NOMO-1 treated with dmso at 0.1 percent for 144 hours (cell line): ENCODE data around the gene RAPGEF1.
"Not testable (repeated sequence)": the region's sequence is repeated elsewhere in the genome, so short reads cannot be mapped to it uniquely, and the experiment has no call there.

Experiments
- DNase-seq: peaks from one replicate; lab custom pipeline; 2025; ENCODE audit not compliant: unreplicated experiment; lab: John Stamatoyannopoulos, UW

The RAPGEF1 gene

GRCh38 chr9:131575946-131576853 lies 163.7 kb downstream of the RAPGEF1 start:
- no peak for DNase-seq

DNA sequence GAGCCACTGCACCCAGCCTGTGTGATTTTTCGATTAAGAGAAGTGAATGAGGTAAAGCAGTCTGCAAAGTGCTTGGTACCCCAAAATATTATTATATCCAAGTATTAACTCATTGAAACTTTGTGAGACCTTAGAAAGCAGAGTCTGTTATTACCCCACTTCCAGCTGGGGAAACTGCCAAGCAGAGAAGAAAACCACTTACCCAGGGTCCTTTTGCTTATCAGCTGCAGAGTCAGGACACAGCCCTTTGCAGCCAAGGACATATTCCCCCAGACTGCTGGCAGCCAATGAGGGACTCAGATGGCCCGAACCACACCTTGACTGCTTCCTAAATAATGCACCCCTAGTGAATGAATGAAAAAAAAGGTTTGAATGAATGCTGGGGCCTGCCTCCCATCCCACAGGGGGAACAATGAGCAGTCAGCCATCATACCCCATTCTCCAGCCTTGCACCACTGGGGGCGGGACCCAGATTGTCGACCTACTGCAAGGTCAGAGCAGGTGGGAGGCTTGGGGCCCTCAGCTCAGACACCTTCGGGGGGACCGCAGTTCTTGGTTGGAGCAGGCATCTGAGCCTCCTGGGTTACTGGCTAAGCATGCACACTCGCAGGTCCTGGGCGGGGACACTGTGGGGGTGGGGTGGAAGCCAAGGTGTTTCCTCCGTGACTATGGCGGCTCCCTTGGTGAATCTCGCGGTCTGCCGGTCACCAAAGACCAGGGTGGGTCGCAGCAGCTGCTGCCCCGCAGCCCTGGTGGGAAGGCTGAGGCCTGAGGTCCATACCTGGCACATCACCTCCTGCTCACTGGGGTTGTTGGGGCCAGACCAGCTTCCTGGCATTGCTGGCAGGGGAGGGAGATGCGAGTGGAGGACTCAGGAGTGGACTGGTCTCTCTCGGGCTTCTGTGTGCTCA lies 164.9 kb downstream of the RAPGEF1 start:
- no peak for DNase-seq

- DNase-seq: no peak
These were observed 172.0 kb downstream of the RAPGEF1 start for GRCh38 chr9:131567910-131568309.

DNA sequence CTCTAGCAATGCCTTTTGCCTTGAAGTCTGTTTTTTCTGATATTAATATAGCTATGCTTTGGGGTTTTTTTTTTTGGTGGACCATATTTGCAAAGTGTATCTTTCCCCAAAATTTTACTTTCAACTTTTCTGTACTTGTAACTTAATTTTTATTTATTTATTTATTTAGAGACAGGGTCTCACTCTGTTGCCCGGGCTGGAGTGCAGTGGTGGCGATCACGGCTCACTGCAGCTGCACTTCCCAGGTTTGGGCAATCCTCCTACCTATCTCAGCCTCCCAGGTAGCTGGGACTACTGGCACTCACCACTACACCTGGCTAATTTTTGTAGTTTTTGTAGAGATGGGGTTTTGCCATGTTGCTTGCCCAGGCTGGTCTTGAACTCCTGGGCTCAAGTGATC lies 173.7 kb downstream of the RAPGEF1 start:
- no peak for DNase-seq

GRCh38 chr9:131565369-131565768 lies 174.5 kb downstream of the RAPGEF1 start:
- DNase-seq: no peak

DNA sequence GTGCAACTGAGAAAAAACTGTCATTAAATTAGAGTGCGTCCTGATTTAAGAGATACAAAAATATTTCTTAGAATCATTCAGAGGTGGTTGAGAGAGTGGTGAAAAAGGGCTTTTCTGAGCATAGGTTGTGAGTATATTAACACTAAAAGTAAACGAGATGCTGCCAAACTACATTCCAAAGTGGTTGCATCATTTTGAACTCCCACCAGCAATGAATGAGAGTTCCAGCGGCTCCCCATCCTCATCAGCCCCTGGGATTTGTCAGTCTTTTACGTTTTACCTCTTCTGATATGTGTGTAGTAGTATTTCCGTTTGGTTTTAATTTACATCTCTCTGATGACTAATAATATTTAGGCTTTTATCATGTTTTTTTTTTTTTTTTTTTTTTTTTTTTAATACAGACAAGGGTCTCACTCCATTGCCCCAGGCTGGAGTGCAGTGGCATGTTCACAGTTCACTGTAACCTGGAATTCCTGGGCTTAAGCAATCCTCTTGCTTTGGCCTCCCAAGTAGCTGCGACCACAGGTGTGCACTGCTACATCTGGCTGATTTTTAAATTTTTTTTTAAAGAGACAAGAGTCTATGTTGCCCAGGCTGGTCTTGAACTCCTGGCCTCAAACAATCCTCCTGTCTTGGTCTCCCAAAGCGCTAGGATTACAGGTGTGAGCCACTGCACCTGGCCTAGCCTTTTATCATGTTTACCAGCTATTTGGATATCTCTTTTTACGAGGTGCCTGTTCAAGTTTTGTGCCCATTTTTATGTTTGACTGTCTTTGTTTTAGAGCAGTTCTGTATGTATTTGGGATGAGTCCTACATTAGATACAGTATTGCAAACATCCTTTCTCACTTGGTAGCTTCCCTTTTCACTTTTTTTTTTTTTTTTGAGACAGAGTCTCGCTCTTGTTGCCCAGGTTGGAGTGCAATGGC lies 177.6 kb downstream of the RAPGEF1 start:
- DNase-seq: no peak

- DNase-seq: no peak
These were observed 180.4 kb downstream of the RAPGEF1 start for GRCh38 chr9:131559421-131560000.

- no peak for DNase-seq
These were observed 181.9 kb downstream of the RAPGEF1 start for GRCh38 chr9:131557855-131558548.

DNA sequence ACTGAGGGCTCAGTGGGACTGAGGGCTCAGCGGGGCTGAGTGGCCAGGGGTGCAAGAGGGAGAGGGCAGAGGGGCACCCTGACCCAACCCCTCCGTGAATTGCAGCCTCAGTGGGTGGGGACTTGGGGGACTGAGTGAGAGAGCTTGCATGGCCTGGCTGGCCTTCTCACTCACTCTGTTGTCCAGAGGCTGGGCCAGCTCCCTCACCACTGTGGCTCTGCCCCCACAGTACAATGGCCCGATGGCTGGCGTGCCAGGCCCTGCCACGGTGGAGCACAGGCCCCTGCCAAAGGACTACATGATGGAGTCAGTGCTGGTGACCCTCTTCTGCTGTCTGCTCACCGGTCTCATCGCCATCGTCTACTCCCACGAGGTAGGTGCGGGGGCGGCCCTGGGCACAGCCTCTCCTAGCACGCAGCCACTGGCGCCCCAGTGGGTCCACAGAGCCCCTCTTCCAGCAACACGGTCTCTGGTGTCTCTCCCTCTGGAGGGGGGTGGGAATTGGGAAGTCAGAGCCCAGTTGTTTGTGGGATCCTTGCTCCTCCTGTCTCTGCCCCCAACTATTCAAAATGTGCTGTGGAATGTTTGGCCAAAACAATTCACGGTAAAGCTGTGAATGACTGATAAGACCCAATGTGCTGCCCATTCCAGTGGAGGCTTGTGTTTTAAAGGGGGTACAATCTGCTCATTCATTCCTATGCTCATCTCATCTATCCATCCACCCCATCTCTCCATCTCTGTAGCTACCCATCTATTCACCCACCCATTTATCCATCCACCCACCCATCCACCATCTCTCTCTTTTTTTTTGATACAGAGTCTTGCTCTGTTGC lies 183.8 kb downstream of the RAPGEF1 start:
- no peak for DNase-seq

DNA sequence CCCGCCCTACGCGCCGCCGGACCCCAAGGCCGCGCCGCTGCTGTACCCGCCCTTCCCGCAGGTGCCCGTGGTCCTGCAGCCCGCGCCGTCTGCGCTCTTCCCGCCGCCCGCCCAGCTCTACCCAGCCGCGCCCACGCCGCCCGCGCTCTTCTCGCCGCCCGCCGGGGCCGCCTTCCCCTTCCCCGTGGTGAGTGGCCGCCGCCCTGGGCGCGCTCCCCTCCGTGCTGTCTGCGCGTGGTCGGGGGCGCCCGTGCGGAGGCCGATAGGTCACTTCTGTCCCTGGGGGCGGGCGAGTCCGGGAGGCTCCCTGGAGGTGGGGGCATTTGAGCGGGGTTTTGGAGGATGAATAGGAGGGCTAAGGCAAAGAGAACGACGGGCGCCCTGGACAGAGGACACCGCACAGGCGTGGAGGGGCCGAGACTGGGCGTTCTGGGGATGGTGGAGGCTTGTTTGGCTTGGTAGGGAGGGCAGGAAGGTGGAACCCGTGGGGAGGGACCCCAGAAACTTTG lies 185.0 kb downstream of the RAPGEF1 start:
- DNase-seq: no peak

DNA sequence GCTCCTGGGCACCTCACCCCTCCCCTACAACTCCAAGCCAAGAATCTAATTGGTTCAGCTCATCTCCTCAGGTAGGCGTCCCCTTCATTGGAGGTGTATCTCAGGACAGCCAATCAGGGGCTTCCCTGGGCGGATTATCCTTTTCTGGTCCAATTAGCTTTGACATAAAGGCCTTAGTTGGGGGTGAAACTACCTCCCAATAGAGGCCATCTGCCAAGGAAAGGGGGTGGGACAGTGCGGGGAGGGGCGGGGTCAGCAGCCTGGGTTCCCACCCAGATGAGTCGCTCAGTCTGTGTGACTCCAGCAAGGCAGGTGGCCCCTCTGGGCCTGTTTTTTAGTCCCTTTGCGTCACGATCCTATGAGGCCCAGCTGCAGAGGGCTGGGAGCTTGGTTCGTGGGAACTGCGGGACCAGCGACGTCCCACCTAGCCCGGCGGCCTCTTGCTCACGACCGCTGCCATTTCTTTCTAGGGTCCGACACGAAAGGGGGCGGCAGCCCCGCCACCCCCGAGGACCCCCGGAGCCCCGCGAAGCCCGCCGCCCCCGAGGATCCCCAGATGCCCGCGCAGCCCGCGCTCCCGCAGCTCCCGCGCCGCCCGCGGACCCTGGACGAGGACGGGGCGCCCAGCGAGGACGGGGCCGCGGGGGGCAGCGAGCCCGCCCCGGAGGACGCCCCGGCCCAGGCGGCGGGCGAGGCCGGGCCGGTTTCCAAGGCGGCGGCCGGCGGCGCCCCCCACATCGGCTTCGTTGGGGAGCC lies 185.6 kb downstream of the RAPGEF1 start:
- DNase-seq: no peak

- no peak for DNase-seq
These were observed 187.8 kb downstream of the RAPGEF1 start for GRCh38 chr9:131552030-131552429.

GRCh38 chr9:131550465-131550864 lies 189.4 kb downstream of the RAPGEF1 start:
- not testable (repeated sequence) for DNase-seq

GRCh38 chr9:131549186-131549585 lies 190.7 kb downstream of the RAPGEF1 start:
- DNase-seq: not testable (repeated sequence)

GRCh38 chr9:131546336-131547084 lies 193.4 kb downstream of the RAPGEF1 start:
- no peak for DNase-seq

DNA sequence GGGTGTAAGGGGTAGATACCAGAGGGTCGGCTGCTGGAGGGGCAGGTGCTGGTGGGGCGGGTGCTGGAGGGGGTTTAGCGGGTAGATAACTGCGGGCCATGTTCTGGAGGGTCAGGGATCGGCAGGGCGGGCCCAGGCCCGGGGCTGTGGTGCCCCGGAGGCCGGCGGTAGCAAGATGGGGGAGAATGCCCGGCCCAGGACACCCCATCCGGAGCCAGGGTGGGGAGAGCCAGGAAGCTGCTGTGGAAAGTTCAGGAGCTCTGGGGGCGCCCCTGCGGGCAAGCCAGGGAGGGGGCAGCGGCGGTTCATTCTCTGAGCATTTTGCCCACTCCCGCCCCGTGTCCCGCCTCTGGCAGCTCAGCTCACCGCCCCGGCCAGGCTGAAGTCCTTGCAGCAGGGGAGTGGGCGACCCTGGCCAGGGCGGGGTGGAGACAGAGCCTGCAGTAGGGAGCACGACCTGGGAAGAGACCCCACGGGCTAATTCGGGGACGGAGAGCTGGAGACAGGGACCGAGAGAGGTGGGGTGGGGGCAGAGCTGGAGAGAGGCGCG lies 194.0 kb downstream of the RAPGEF1 start:
- no peak for DNase-seq
